HCT116 (cell line): ENCODE data around the gene UCHL3.

Experiments
- EZH2 ChIP-seq: fragments of 200-600 bp; sonication (generic); IDR thresholded peaks from 2 replicates; pipeline ENCODE4 v1.6.1; 2017; ENCODE audit warnings: antibody characterized with exemption, mixed run types
- TCF7L2 ChIP-seq: IDR thresholded peaks from 2 replicates; pipeline ENCODE4 v1.7.0; 2011; ENCODE audit warnings: borderline replicate concordance, inconsistent platforms; ENCODE audit not compliant: insufficient read depth, insufficient read length; ENCODE audit errors: extremely low read depth
- YY1 ChIP-seq: IDR thresholded peaks from 2 replicates; pipeline ENCODE4 v1.6.1; 2011; ENCODE audit warnings: low read length, low read depth, moderate library complexity, mild to moderate bottlenecking; ENCODE audit not compliant: insufficient replicate concordance; ENCODE audit errors: extremely low read depth
- TF ChIP-seq, protein P1 (sequence below), 3 experiments: fragments of 200-600 bp in 1 of 3; sonication (generic) in 1 of 3; IDR thresholded peaks in 2 of 3; conservative IDR thresholded peaks in 1 of 3; 2 replicates each; pipeline ENCODE4 v1.5.1; 2012 to 2017; ENCODE audit warnings: low read depth in 2 of 3, low read length in 2 of 3, antibody characterized with exemption in 1 of 3, borderline replicate concordance in 1 of 3, control low read depth in 1 of 3, mild to moderate bottlenecking in 1 of 3, mixed read lengths in 1 of 3, mixed run types in 1 of 3, moderate library complexity in 1 of 3; ENCODE audit not compliant: insufficient read depth in 1 of 3
- TF ChIP-seq, protein P2 (sequence below): IDR thresholded peaks from 2 replicates; pipeline ENCODE4 v1.6.1; 2012; ENCODE audit warnings: low read depth

DNA sequence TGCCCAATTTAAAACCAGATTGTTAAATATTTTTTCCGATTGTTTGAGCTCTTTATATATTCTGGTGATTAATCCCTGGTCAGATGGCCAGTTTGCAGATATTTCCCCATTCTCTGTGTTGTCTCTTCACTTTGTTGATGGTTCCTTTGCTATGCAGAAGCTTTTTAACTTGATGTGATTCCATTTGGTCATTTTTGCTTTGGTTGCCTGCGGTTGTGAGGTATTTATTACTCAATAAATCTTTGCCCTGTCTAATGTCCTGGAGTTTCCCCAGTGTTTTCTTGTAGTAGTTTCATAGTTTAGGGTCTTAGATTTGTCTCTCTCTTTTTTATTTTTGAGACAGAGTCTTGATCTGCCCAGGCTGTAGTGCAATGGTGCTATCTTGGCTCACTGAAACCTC lies 62.8 kb downstream of the UCHL3 start:
- TF ChIP-seq, protein P1, sequence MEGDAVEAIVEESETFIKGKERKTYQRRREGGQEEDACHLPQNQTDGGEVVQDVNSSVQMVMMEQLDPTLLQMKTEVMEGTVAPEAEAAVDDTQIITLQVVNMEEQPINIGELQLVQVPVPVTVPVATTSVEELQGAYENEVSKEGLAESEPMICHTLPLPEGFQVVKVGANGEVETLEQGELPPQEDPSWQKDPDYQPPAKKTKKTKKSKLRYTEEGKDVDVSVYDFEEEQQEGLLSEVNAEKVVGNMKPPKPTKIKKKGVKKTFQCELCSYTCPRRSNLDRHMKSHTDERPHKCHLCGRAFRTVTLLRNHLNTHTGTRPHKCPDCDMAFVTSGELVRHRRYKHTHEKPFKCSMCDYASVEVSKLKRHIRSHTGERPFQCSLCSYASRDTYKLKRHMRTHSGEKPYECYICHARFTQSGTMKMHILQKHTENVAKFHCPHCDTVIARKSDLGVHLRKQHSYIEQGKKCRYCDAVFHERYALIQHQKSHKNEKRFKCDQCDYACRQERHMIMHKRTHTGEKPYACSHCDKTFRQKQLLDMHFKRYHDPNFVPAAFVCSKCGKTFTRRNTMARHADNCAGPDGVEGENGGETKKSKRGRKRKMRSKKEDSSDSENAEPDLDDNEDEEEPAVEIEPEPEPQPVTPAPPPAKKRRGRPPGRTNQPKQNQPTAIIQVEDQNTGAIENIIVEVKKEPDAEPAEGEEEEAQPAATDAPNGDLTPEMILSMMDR (IDR thresholded peaks at IDR 0.05 in 2 of 3, conservative IDR thresholded peaks at IDR 0.05 in 1 of 3; ENCODE audit: borderline replicate concordance in 1 of 3, insufficient read depth in 1 of 3, low read depth in 2 of 3, low read length in 2 of 3), result no peak
- TF ChIP-seq EZH2, result no peak
- no peak for TF ChIP-seq YY1
- TF ChIP-seq TCF7L2, result no peak
- TF ChIP-seq, protein P2, sequence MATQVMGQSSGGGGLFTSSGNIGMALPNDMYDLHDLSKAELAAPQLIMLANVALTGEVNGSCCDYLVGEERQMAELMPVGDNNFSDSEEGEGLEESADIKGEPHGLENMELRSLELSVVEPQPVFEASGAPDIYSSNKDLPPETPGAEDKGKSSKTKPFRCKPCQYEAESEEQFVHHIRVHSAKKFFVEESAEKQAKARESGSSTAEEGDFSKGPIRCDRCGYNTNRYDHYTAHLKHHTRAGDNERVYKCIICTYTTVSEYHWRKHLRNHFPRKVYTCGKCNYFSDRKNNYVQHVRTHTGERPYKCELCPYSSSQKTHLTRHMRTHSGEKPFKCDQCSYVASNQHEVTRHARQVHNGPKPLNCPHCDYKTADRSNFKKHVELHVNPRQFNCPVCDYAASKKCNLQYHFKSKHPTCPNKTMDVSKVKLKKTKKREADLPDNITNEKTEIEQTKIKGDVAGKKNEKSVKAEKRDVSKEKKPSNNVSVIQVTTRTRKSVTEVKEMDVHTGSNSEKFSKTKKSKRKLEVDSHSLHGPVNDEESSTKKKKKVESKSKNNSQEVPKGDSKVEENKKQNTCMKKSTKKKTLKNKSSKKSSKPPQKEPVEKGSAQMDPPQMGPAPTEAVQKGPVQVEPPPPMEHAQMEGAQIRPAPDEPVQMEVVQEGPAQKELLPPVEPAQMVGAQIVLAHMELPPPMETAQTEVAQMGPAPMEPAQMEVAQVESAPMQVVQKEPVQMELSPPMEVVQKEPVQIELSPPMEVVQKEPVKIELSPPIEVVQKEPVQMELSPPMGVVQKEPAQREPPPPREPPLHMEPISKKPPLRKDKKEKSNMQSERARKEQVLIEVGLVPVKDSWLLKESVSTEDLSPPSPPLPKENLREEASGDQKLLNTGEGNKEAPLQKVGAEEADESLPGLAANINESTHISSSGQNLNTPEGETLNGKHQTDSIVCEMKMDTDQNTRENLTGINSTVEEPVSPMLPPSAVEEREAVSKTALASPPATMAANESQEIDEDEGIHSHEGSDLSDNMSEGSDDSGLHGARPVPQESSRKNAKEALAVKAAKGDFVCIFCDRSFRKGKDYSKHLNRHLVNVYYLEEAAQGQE, result no peak
